ENCODE results near the gene SEPTIN10.
A peak's percentile ranks its signal among the peaks of the same experiment; 100 is the strongest.

Gene SEPTIN10

DNA sequence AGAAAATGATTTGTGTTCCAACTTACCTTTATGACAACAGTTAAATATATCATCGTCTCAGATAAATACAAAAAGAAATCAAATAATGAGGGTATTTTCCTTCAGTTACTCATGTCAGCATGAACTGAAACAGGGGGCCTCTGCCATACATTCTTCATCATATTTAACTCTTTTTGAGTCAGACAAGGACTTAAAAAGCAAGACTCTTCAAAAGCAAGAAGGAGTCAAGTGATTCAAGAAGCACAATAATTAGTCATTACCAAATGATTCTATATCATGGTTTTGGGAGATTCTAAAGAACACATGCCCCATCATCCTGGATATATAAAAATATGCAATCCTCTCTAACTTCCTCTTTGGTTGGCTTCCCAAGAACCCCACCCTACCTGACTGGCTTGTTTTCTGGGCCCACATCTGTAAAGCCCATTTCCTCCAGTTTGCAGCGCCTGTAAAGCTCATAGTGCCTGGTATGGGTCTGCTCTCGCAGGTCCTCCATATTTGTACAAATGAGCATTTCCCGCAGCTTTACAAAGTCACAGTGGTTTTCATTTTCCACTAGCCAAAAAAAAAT is 49.7 kb downstream of the SEPTIN10 start:
- TF ChIP-seq CTCF (IDR thresholded peaks at IDR 0.05; ENCODE audit: low read length, missing control alignments): no peak
- no peak overlapping the region for H3K4me3 ChIP-seq (replicated peaks; ENCODE audit: low read depth, low read length)
- DNase-seq (ENCODE audit: low read depth): no peak

GRCh38 chr2:109563288-109563687 is 50.5 kb downstream of the SEPTIN10 start:
- no peak for DNase-seq (ENCODE audit: low read depth)
- no peak for TF ChIP-seq CTCF (IDR thresholded peaks at IDR 0.05; ENCODE audit: low read length, missing control alignments)
- H3K4me3 ChIP-seq (replicated peaks; ENCODE audit: low read depth, low read length): no peak overlapping the region

DNA sequence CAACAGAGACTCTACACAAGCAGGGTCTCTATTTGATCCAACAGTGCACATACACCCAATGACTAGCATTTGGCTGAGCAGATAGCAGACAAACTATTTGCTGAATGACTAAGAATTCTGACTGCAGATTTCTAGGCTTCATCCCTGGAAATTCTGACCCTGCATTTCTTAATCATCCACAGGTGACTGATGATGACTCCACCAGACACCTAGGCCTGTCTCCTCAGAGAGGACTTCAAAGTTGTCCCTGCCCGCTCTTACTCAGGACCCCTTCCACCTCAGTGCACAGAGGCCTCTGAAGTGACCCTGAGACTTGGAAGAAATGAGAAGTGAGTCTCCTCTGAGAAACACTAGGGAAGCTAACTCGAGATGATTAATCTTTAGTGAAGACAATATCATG is 51.3 kb downstream of the SEPTIN10 start:
- H3K4me3 ChIP-seq (replicated peaks; ENCODE audit: low read depth, low read length): no peak overlapping the region
- no peak for DNase-seq (ENCODE audit: low read depth)
- TF ChIP-seq CTCF (IDR thresholded peaks at IDR 0.05; ENCODE audit: low read length, missing control alignments): no peak

DNA sequence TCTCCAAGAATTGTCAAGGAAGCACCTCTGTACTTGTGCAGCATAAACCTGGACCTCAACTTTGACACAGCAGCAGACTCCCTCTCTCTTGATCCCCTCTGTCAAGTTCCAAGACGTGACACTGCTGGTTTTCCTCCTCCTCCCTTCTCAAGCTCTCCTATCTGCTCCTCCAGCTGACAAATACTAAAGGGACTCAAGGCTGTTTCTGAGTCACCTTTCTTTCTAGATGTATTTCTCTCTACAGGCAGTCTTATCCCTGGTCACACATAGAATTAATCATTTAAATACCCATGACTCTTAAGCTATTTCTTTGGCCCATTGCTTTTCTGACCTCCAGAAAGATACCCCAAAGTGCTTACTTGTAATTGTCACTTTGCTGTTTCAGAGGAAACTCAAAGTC is 53.5 kb downstream of the SEPTIN10 start:
- DNase-seq (ENCODE audit: low read depth): peak; percentile 45
- no peak for TF ChIP-seq CTCF (IDR thresholded peaks at IDR 0.05; ENCODE audit: low read length, missing control alignments)

DNA sequence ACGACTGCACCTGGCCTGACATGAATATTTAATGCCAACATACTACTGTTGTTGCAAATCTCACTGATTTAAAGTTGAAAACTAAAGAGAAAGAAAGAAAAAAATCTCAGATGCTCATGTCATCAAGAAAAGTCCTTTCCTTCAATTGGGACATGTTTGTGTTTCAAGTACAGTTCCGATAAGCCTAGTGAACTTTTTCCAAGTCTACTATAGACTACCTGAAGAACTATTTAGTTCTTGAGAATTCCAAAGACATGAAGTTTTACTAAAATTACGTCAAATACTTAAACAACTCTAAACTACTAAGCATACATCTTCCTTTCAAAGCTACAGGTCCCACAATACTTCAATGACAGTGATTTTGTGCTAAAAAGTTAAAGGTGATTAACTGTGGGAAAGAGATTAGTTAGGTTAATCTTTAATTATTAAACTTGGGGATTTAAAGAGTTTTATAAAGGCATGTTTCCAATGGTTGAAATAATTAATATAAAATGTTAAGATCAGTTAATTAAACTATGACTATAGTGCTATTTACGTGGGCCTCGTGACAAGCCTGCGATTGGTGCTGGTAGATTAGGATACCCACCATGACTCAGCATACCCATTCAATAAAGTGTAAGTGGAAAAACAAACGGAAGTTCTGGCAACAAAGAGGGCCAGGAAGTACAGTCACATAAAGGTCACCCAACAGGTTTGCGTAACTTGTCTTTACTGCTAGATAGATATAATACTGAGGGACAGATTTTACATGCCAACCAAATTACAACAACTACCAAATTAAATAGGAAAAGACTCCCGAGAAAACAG is 55.5 kb downstream of the SEPTIN10 start:
- no peak overlapping the region for H3K4me3 ChIP-seq (replicated peaks; ENCODE audit: low read depth, low read length)
- DNase-seq (ENCODE audit: low read depth): peak; percentile 95
- TF ChIP-seq CTCF (IDR thresholded peaks at IDR 0.05; ENCODE audit: low read length, missing control alignments): no peak

More for the DNA sequence above, 53.5 kb downstream of the SEPTIN10 start:
- H3K4me3 ChIP-seq (replicated peaks; ENCODE audit: low read depth, low read length): no peak overlapping the region

DNA sequence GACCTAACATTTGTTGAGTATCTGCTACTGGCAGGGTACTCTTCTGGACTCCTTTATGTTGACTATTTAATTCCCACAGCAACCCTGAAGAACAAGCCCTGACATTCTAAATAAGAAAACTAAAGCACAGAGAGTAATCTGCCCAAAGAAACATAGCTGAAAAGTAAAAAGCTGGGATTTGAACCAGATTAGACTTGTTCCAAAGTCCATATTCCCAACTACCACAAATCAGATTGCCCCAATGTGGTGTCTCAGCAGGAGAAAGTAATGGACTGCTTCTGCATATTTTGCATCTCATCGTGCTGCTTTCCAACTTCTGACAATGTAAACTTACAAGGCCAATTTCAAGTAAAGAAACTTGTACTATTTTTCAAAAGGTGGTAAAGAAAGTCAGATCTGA is 56.5 kb downstream of the SEPTIN10 start:
- TF ChIP-seq CTCF (IDR thresholded peaks at IDR 0.05; ENCODE audit: low read length, missing control alignments): no peak
- H3K4me3 ChIP-seq (replicated peaks; ENCODE audit: low read depth, low read length): no peak overlapping the region
- DNase-seq (ENCODE audit: low read depth): no peak

Measured in fibroblast of pulmonary artery (primary cell).